Measurements from ENCODE around the gene ZMIZ1. TPM values are rescaled to one million over a fixed set of nuclear protein-coding genes. Genes with fewer than 3 reads are reported as not detected.

ZMIZ1 gene
- polyA plus RNA-seq, 2 donors: 29.2 to 29.7 TPM

GRCh38 chr10:79072041-79072441 is 3.3 kb downstream of the ZMIZ1 start:
- 33 to 35% methylated on average over 8 of the region's 8 CpGs for WGBS, 2 donors
- peaks cover 29 to 39% of the 10 kb centered on the region in 2 donors for H3K4me1 ChIP-seq (ENCODE audit: control insufficient read depth in 2 of 2, insufficient read depth in 2 of 2, low read length in 1 of 2)
- no peaks in the 10 kb centered on the region for H3K9me3 ChIP-seq (ENCODE audit: control insufficient read depth in 2 of 2, insufficient read depth in 1 of 2, low read depth in 1 of 2, low read length in 1 of 2)
- peak overlapping the region; percentile 93 to 99 for H3K27ac ChIP-seq (ENCODE audit: low read depth in 2 of 2, low read length in 1 of 2)
- no peaks in the 10 kb centered on the region for H3K36me3 ChIP-seq (ENCODE audit: control insufficient read depth in 2 of 2, insufficient read depth in 2 of 2, low read length in 1 of 2)
- no peaks in the 10 kb centered on the region for H3K27me3 ChIP-seq (ENCODE audit: control insufficient read depth in 1 of 2, insufficient read depth in 2 of 2, low read length in 2 of 2)
- H3K4me3 ChIP-seq (ENCODE audit: low read depth in 1 of 2, low read length in 2 of 2): peak overlapping the region; percentile 16 to 75

GRCh38 chr10:79072994-79073645 is 4.4 kb downstream of the ZMIZ1 start:
- Histone ChIP-seq H3K27me3 (ENCODE audit: control insufficient read depth in 1 of 2, insufficient read depth in 2 of 2, low read length in 2 of 2) (no peaks in the 10 kb centered on the region), H3K9me3 (ENCODE audit: control insufficient read depth in 2 of 2, insufficient read depth in 1 of 2, low read depth in 1 of 2, low read length in 1 of 2) (no peaks in the 10 kb centered on the region), H3K4me1 (ENCODE audit: control insufficient read depth in 2 of 2, insufficient read depth in 2 of 2, low read length in 1 of 2) (peaks cover 32 to 46% of the 10 kb centered on the region in 2 donors), H3K4me3 (ENCODE audit: low read depth in 1 of 2, low read length in 2 of 2) (peak overlapping the region; percentile 4 to 15), H3K36me3 (ENCODE audit: control insufficient read depth in 2 of 2, insufficient read depth in 2 of 2, low read length in 1 of 2) (no peaks in the 10 kb centered on the region), H3K27ac (ENCODE audit: low read depth in 2 of 2, low read length in 1 of 2) (peak overlapping the region; percentile 48 to 99)
- 86 to 89% methylated on average over 4 of the region's 4 CpGs for WGBS, 2 donors

- Histone ChIP-seq H3K27ac (ENCODE audit: low read depth in 2 of 2, low read length in 1 of 2) (peak overlapping the region; percentile 73 to 99), H3K27me3 (ENCODE audit: control insufficient read depth in 1 of 2, insufficient read depth in 2 of 2, low read length in 2 of 2) (no peaks in the 10 kb centered on the region), H3K4me1 (ENCODE audit: control insufficient read depth in 2 of 2, insufficient read depth in 2 of 2, low read length in 1 of 2) (peaks cover 34 to 52% of the 10 kb centered on the region in 2 donors), H3K4me3 (ENCODE audit: low read depth in 1 of 2, low read length in 2 of 2) (peak overlapping the region; percentile 4 to 15), H3K36me3 (ENCODE audit: control insufficient read depth in 2 of 2, insufficient read depth in 2 of 2, low read length in 1 of 2) (no peaks in the 10 kb centered on the region), H3K9me3 (ENCODE audit: control insufficient read depth in 2 of 2, insufficient read depth in 1 of 2, low read depth in 1 of 2, low read length in 1 of 2) (no peaks in the 10 kb centered on the region)
- WGBS, 2 donors: 45 to 51% methylated on average over 15 of the region's 15 CpGs
These were observed 5.1 kb downstream of the ZMIZ1 start for GRCh38 chr10:79073784-79074432.

GRCh38 chr10:79074732-79075131 is 6.0 kb downstream of the ZMIZ1 start:
- H3K36me3 ChIP-seq (ENCODE audit: control insufficient read depth in 2 of 2, insufficient read depth in 2 of 2, low read length in 1 of 2): no peaks in the 10 kb centered on the region
- peak overlapping the region; percentile 75 to 99 for H3K27ac ChIP-seq (ENCODE audit: low read depth in 2 of 2, low read length in 1 of 2)
- WGBS, 2 donors: 31% methylated on average over 4 of the region's 4 CpGs
- H3K27me3 ChIP-seq (ENCODE audit: control insufficient read depth in 1 of 2, insufficient read depth in 2 of 2, low read length in 2 of 2): no peaks in the 10 kb centered on the region
- H3K4me1 ChIP-seq (ENCODE audit: control insufficient read depth in 2 of 2, insufficient read depth in 2 of 2, low read length in 1 of 2): peaks cover 41 to 61% of the 10 kb centered on the region in 2 donors
- no peak overlapping the region for H3K4me3 ChIP-seq (ENCODE audit: low read depth in 1 of 2, low read length in 2 of 2)
- H3K9me3 ChIP-seq (ENCODE audit: control insufficient read depth in 2 of 2, insufficient read depth in 1 of 2, low read depth in 1 of 2, low read length in 1 of 2): no peaks in the 10 kb centered on the region

GRCh38 chr10:79075418-79075817 is 6.7 kb downstream of the ZMIZ1 start:
- Histone ChIP-seq H3K9me3 (ENCODE audit: control insufficient read depth in 2 of 2, insufficient read depth in 1 of 2, low read depth in 1 of 2, low read length in 1 of 2) (no peaks in the 10 kb centered on the region), H3K27ac (ENCODE audit: low read depth in 2 of 2, low read length in 1 of 2) (peak overlapping the region; percentile 75 to 99), H3K4me3 (ENCODE audit: low read depth in 1 of 2, low read length in 2 of 2) (no peak overlapping the region), H3K36me3 (ENCODE audit: control insufficient read depth in 2 of 2, insufficient read depth in 2 of 2, low read length in 1 of 2) (no peaks in the 10 kb centered on the region), H3K27me3 (ENCODE audit: control insufficient read depth in 1 of 2, insufficient read depth in 2 of 2, low read length in 2 of 2) (no peaks in the 10 kb centered on the region), H3K4me1 (ENCODE audit: control insufficient read depth in 2 of 2, insufficient read depth in 2 of 2, low read length in 1 of 2) (peaks cover 44 to 64% of the 10 kb centered on the region in 2 donors)
- WGBS, 2 donors: 49 to 64% methylated on average over 3 of the region's 3 CpGs

GRCh38 chr10:79077488-79078173 is 8.9 kb downstream of the ZMIZ1 start:
- no peak overlapping the region for H3K4me3 ChIP-seq (ENCODE audit: low read depth in 1 of 2, low read length in 2 of 2)
- H3K27ac ChIP-seq (ENCODE audit: low read depth in 2 of 2, low read length in 1 of 2): peak overlapping the region; percentile 60 to 91
- no peaks in the 10 kb centered on the region for H3K27me3 ChIP-seq (ENCODE audit: control insufficient read depth in 1 of 2, insufficient read depth in 2 of 2, low read length in 2 of 2)
- no peaks in the 10 kb centered on the region for H3K9me3 ChIP-seq (ENCODE audit: control insufficient read depth in 2 of 2, insufficient read depth in 1 of 2, low read depth in 1 of 2, low read length in 1 of 2)
- H3K36me3 ChIP-seq (ENCODE audit: control insufficient read depth in 2 of 2, insufficient read depth in 2 of 2, low read length in 1 of 2): peaks cover 0 to 5% of the 10 kb centered on the region in 2 donors
- H3K4me1 ChIP-seq (ENCODE audit: control insufficient read depth in 2 of 2, insufficient read depth in 2 of 2, low read length in 1 of 2): peaks cover 45 to 85% of the 10 kb centered on the region in 2 donors
- 77 to 82% methylated on average over 10 of the region's 10 CpGs for WGBS, 2 donors

GRCh38 chr10:79078367-79079053 is 9.7 kb downstream of the ZMIZ1 start:
- WGBS, 2 donors: 70 to 73% methylated on average over 8 of the region's 8 CpGs
- Histone ChIP-seq H3K27ac (ENCODE audit: low read depth in 2 of 2, low read length in 1 of 2) (peak overlapping the region; percentile 81 to 88), H3K9me3 (ENCODE audit: control insufficient read depth in 2 of 2, insufficient read depth in 1 of 2, low read depth in 1 of 2, low read length in 1 of 2) (no peaks in the 10 kb centered on the region), H3K4me3 (ENCODE audit: low read depth in 1 of 2, low read length in 2 of 2) (no peak overlapping the region), H3K27me3 (ENCODE audit: control insufficient read depth in 1 of 2, insufficient read depth in 2 of 2, low read length in 2 of 2) (no peaks in the 10 kb centered on the region), H3K4me1 (ENCODE audit: control insufficient read depth in 2 of 2, insufficient read depth in 2 of 2, low read length in 1 of 2) (peaks cover 42 to 85% of the 10 kb centered on the region in 2 donors), H3K36me3 (ENCODE audit: control insufficient read depth in 2 of 2, insufficient read depth in 2 of 2, low read length in 1 of 2) (peaks cover 0 to 5% of the 10 kb centered on the region in 2 donors)

- H3K4me3 ChIP-seq (ENCODE audit: low read depth in 1 of 2, low read length in 2 of 2): no peak overlapping the region
- H3K9me3 ChIP-seq (ENCODE audit: control insufficient read depth in 2 of 2, insufficient read depth in 1 of 2, low read depth in 1 of 2, low read length in 1 of 2): no peaks in the 10 kb centered on the region
- H3K27ac ChIP-seq (ENCODE audit: low read depth in 2 of 2, low read length in 1 of 2): peak overlapping the region; percentile 81 to 88
- 71 to 82% methylated on average over 1 of the region's 1 CpG for WGBS, 2 donors
- H3K4me1 ChIP-seq (ENCODE audit: control insufficient read depth in 2 of 2, insufficient read depth in 2 of 2, low read length in 1 of 2): peaks cover 43 to 87% of the 10 kb centered on the region in 2 donors
- peaks cover 0 to 5% of the 10 kb centered on the region in 2 donors for H3K36me3 ChIP-seq (ENCODE audit: control insufficient read depth in 2 of 2, insufficient read depth in 2 of 2, low read length in 1 of 2)
- H3K27me3 ChIP-seq (ENCODE audit: control insufficient read depth in 1 of 2, insufficient read depth in 2 of 2, low read length in 2 of 2): no peaks in the 10 kb centered on the region
These were observed 10.3 kb downstream of the ZMIZ1 start for GRCh38 chr10:79079054-79079397.

Data from esophagus (tissue), 2 donors.